Thoracic aorta (tissue), 2 donors: ENCODE results near the gene XRCC3. TPM values are rescaled to one million over a fixed set of nuclear protein-coding genes. Genes with fewer than 3 reads are reported as not detected.
"Not testable (repeated sequence)": the region's sequence is repeated elsewhere in the genome, so short reads cannot be mapped to it uniquely, and the experiment has no call there.

ENCODE experiments used
- ATAC-seq: fragments of 150-250 bp; one replicate; pipeline ENCODE4 v1.8.0; 2017; ENCODE audit warnings: low read depth; ENCODE audit not compliant: insufficient number of reproducible peaks, low FRiP score
- DNase-seq: peaks from one replicate; pipeline ENCODE4 v3.0.0-alpha.2; 2020; ENCODE audit warnings: low spot score
- H3K27ac ChIP-seq, 2 donors: fragments of 200-600 bp; sonication (generic); 1 replicate in 1 of 2; 2 replicates in 1 of 2; pipeline ENCODE4 v1.5.1; 2016; ENCODE audit warnings: mild to moderate bottlenecking in 2 of 2, moderate library complexity in 2 of 2
- H3K27me3 ChIP-seq: fragments of 200-600 bp; sonication (generic); replicated peaks from 2 replicates; pipeline ENCODE4 v1.6.0; 2016; ENCODE audit warnings: mild to moderate bottlenecking; ENCODE audit not compliant: insufficient read depth
- H3K36me3 ChIP-seq: fragments of 200-600 bp; sonication (generic); one replicate; pipeline ENCODE4 v1.5.1; 2016
- H3K4me1 ChIP-seq, 2 donors: fragments of 200-600 bp; sonication (generic); 1 replicate in 1 of 2; 2 replicates in 1 of 2; pipeline versions ENCODE4 v1.5.1 to v1.6.0; 2016; ENCODE audit warnings: low read depth in 2 of 2, mild to moderate bottlenecking in 1 of 2; ENCODE audit not compliant: control insufficient read depth in 1 of 2
- H3K4me3 ChIP-seq: fragments of 200-600 bp; sonication (generic); 2 replicates; pipeline ENCODE4 v1.5.1; 2016; ENCODE audit warnings: mild to moderate bottlenecking
- H3K9me3 ChIP-seq: fragments of 200-600 bp; sonication (generic); 2 replicates; pipeline ENCODE4 v1.5.1; 2016
- total RNA-seq, 2 donors: library from RNA; depleted of rRNA; stranded (reverse); fragments of >200 nt; gene quantifications; one replicate each; pipeline versions ENCODE4 v1.1.0 to v1.2.3, GENCODE V29; 2016
- TF ChIP-seq, protein P1 (sequence below): fragments of 200-600 bp; sonication (generic); IDR thresholded peaks from one replicate; pipeline ENCODE4 v1.5.1; 2019; ENCODE audit warnings: antibody characterized with exemption

XRCC3 gene
- total RNA-seq, 2 donors from 2014 or later = 8.4 to 18.5 TPM

DNA sequence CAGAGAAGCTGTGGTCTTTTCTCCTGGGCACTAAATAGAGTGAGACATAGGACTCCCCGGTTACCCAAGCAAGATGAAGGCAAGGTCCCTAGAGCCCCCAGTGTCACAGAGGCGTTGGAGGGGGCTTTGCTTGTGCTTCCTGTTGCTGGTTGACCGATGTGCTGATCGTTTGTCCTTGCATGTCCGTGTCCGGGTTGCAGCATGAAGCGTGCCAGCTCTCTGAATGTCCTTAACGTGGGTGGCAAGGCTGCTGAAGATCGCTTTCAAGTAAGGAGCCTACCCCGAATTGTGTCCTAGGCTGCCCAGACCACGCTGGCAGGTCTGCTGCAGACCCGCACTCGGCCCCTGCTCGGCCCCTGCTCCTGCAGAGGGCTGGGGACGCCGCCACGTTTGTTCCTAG lies 23.1 kb downstream of the XRCC3 start:
- H3K4me1 ChIP-seq = peaks cover 12 to 49% of the 10 kb centered on the region in 2 donors
- no peak overlapping the region for H3K27ac ChIP-seq
- peaks cover 31% of the 10 kb centered on the region for H3K36me3 ChIP-seq
- no peak overlapping the region for H3K4me3 ChIP-seq
- no peaks in the 10 kb centered on the region for H3K27me3 ChIP-seq
- no peaks in the 10 kb centered on the region for H3K9me3 ChIP-seq
- TF ChIP-seq, protein P1, sequence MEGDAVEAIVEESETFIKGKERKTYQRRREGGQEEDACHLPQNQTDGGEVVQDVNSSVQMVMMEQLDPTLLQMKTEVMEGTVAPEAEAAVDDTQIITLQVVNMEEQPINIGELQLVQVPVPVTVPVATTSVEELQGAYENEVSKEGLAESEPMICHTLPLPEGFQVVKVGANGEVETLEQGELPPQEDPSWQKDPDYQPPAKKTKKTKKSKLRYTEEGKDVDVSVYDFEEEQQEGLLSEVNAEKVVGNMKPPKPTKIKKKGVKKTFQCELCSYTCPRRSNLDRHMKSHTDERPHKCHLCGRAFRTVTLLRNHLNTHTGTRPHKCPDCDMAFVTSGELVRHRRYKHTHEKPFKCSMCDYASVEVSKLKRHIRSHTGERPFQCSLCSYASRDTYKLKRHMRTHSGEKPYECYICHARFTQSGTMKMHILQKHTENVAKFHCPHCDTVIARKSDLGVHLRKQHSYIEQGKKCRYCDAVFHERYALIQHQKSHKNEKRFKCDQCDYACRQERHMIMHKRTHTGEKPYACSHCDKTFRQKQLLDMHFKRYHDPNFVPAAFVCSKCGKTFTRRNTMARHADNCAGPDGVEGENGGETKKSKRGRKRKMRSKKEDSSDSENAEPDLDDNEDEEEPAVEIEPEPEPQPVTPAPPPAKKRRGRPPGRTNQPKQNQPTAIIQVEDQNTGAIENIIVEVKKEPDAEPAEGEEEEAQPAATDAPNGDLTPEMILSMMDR = no peak
- no peak for ATAC-seq
- DNase-seq = no peak

- DNase-seq, ATAC-seq, H3K27ac ChIP-seq, H3K4me3 ChIP-seq, H3K9me3 ChIP-seq, H3K27me3 ChIP-seq: not testable (repeated sequence)
- Histone ChIP-seq H3K36me3 (peaks cover 36% of the 10 kb centered on the region), H3K4me1 (peaks cover 9 to 49% of the 10 kb centered on the region in 2 donors)
These were observed 23.6 kb downstream of the XRCC3 start for GRCh38 chr14:103691655-103692054.

- Histone ChIP-seq H3K27me3 (no peaks in the 10 kb centered on the region), H3K36me3 (peaks cover 48% of the 10 kb centered on the region), H3K4me3 (no peak overlapping the region), H3K27ac (peak overlapping the region in 1 of 2 donors; percentile 4), H3K4me1 (peaks cover 8 to 39% of the 10 kb centered on the region in 2 donors), H3K9me3 (no peaks in the 10 kb centered on the region)
- no peak for DNase-seq
- no peak for ATAC-seq
- TF ChIP-seq, protein P1 = no peak
These were observed 24.9 kb downstream of the XRCC3 start for GRCh38 chr14:103690332-103690731.

DNA sequence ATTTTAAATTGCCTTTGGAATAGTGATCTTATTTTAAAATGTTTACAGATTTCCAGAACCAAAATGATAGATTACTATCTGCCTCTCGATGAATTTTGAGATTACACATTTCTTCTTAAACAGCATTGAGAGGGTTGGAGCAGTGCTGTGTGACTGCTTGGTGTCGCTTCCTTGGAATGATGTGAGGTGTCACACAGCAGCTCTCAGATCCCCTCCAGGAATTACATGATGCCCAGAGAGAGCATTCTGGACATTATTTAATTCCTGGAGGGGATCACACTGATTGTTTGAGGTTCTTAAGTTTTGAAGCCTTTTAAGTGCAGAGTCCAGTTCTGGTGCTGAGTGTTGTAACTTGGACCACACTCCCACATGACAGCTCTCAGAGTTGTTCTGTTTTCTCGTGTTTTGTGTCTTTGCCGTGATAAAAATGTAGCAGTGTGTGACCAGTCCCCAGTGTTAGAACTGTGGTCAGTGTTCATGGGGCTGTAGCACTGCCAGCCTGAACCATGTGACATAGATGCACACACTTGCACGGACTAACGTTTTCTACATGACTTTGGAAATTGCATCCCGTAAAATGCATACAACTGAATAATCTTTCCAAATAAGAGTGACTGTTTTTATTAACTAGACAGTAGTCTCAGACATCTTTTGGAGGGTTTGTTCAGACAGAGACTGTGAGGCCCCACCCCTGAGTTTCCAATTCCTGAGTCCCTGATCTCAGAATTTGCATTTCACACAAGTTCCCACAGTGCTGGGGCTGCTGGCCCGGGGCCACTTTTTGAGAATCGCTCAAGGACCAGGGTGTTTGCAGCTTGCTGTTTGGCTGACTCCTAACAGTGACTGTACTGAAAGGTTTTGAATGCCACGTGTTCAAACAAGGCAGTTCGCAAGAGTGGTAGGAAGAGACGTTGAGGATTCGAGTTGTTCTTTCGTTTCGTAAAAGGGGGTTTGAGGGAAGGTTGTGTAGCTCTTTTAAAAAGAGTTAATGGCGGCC lies 26.0 kb downstream of the XRCC3 start:
- Histone ChIP-seq H3K27ac (peak overlapping the region; percentile 4 to 60), H3K4me1 (peaks cover 8 to 39% of the 10 kb centered on the region in 2 donors), H3K36me3 (peaks cover 46% of the 10 kb centered on the region), H3K9me3 (no peaks in the 10 kb centered on the region), H3K27me3 (no peaks in the 10 kb centered on the region), H3K4me3 (no peak overlapping the region)
- TF ChIP-seq, protein P1 = no peak
- no peak for DNase-seq
- no peak for ATAC-seq

DNA sequence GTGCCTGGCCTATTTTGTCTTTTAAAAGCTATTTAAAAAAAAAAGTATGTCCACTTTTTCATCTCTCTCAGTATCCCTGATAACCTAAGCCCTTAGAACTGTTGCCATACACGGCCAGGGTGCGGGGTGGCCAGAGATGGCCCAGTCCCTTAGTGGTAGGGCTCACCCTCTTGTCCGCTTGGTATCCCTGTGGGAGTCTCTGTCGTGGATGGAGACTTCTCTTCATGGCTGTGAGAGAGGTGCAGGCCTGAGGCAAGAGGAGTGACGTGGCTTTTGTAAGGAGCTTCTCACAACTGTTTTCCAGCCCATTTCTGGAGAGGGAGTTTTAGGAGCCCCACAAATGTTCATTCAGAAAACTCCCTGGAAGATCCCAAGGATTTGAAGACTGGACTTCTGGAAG lies 26.8 kb downstream of the XRCC3 start:
- H3K36me3 ChIP-seq = peaks cover 45% of the 10 kb centered on the region
- no peak for DNase-seq
- ATAC-seq = no peak

More for the DNA sequence above, 26.8 kb downstream of the XRCC3 start:
- TF ChIP-seq, protein P1 = no peak
- Histone ChIP-seq H3K27me3 (no peaks in the 10 kb centered on the region), H3K4me1 (peaks cover 8 to 39% of the 10 kb centered on the region in 2 donors), H3K27ac (peak overlapping the region; percentile 4 to 60), H3K9me3 (no peaks in the 10 kb centered on the region), H3K4me3 (no peak overlapping the region)
